ENCODE results near the gene UBE2K.

UBE2K gene

GRCh38 chr4:39761005-39761667 lies 63.2 kb downstream of the UBE2K start:
- Histone ChIP-seq H3K79me2 (ENCODE audit: insufficient read depth, low read length) (no peaks in the 10 kb centered on the region), H3K9ac (ENCODE audit: low read length) (no peak overlapping the region), H3K4me3 (ENCODE audit: insufficient read depth, low read length, poor library complexity, severe bottlenecking) (no peak overlapping the region), H3K36me3 (ENCODE audit: low read length) (peaks cover 7% of the 10 kb centered on the region; the same call in 1 of the 2 replicates), H4K20me1 (ENCODE audit: low read depth, low read length) (no peaks in the 10 kb centered on the region), H3F3A (ENCODE audit: insufficient read depth) (0 out of 2 replicates have a peak, but pooled peaks cover 4% of the 10 kb centered on the region), H3K27me3 (ENCODE audit: low read length) (no peaks in the 10 kb centered on the region), H3K4me2 (ENCODE audit: low read depth, low read length, poor library complexity, severe bottlenecking) (no peak overlapping the region), H3K27ac (ENCODE audit: low read depth, low read length) (no peak overlapping the region), H3K9me3 (ENCODE audit: insufficient read depth, low read length) (no peaks in the 10 kb centered on the region), H2AFZ (ENCODE audit: low read depth, low read length, severe bottlenecking) (no peak overlapping the region), H3K9me2 (replicated peaks; ENCODE audit: insufficient read depth, low read length) (no peaks in the 10 kb centered on the region)
- TF ChIP-seq EZH2phosphoT487 (conservative IDR thresholded peaks at IDR 0.05; ENCODE audit: low read length) (no peak), CTCF (IDR thresholded peaks at IDR 0.05; ENCODE audit: insufficient read depth, low read length, poor library complexity, severe bottlenecking) (no peak)

GRCh38 chr4:39763714-39764572 lies 66.0 kb downstream of the UBE2K start:
- Histone ChIP-seq H2AFZ (ENCODE audit: low read depth, low read length, severe bottlenecking) (no peak overlapping the region), H3K36me3 (ENCODE audit: low read length) (peaks cover 4% of the 10 kb centered on the region; the same call in 1 of the 2 replicates), H3K4me2 (ENCODE audit: low read depth, low read length, poor library complexity, severe bottlenecking) (no peak overlapping the region), H3F3A (ENCODE audit: insufficient read depth) (0 out of 2 replicates have a peak, but pooled peaks cover 4% of the 10 kb centered on the region), H3K27ac (ENCODE audit: low read depth, low read length) (no peak overlapping the region), H3K9ac (ENCODE audit: low read length) (no peak overlapping the region), H3K79me2 (ENCODE audit: insufficient read depth, low read length) (no peaks in the 10 kb centered on the region), H3K4me3 (ENCODE audit: insufficient read depth, low read length, poor library complexity, severe bottlenecking) (no peak overlapping the region), H3K27me3 (ENCODE audit: low read length) (no peaks in the 10 kb centered on the region), H4K20me1 (ENCODE audit: low read depth, low read length) (no peaks in the 10 kb centered on the region), H3K9me2 (replicated peaks; ENCODE audit: insufficient read depth, low read length) (no peaks in the 10 kb centered on the region), H3K9me3 (ENCODE audit: insufficient read depth, low read length) (no peaks in the 10 kb centered on the region)
- no peak for TF ChIP-seq CTCF (IDR thresholded peaks at IDR 0.05; ENCODE audit: insufficient read depth, low read length, poor library complexity, severe bottlenecking)
- no peak for TF ChIP-seq EZH2phosphoT487 (conservative IDR thresholded peaks at IDR 0.05; ENCODE audit: low read length)

GRCh38 chr4:39770005-39770404 lies 72.1 kb downstream of the UBE2K start:
- H3K4me2 ChIP-seq (ENCODE audit: low read depth, low read length, poor library complexity, severe bottlenecking): no peak overlapping the region
- H3K9me2 ChIP-seq (replicated peaks; ENCODE audit: insufficient read depth, low read length): no peaks in the 10 kb centered on the region
- H3K79me2 ChIP-seq (ENCODE audit: insufficient read depth, low read length): no peaks in the 10 kb centered on the region
- TF ChIP-seq CTCF (IDR thresholded peaks at IDR 0.05; ENCODE audit: insufficient read depth, low read length, poor library complexity, severe bottlenecking) (no peak), EZH2phosphoT487 (conservative IDR thresholded peaks at IDR 0.05; ENCODE audit: low read length) (no peak)
- H3K27ac ChIP-seq (ENCODE audit: low read depth, low read length): no peak overlapping the region
- no peaks in the 10 kb centered on the region for H3K27me3 ChIP-seq (ENCODE audit: low read length)
- H3K4me3 ChIP-seq (ENCODE audit: insufficient read depth, low read length, poor library complexity, severe bottlenecking): no peak overlapping the region
- no peak overlapping the region for H3K9ac ChIP-seq (ENCODE audit: low read length)
- no peaks in the 10 kb centered on the region for H3F3A ChIP-seq (ENCODE audit: insufficient read depth)
- no peaks in the 10 kb centered on the region; the same call in 1 of the 2 replicates for H3K36me3 ChIP-seq (ENCODE audit: low read length)
- no peak overlapping the region for H2AFZ ChIP-seq (ENCODE audit: low read depth, low read length, severe bottlenecking)
- H3K9me3 ChIP-seq (ENCODE audit: insufficient read depth, low read length): no peaks in the 10 kb centered on the region
- no peaks in the 10 kb centered on the region for H4K20me1 ChIP-seq (ENCODE audit: low read depth, low read length)

Measured in SU-DHL-6 (cell line).